Measurements from ENCODE around the gene PLEKHO1.

- TF ChIP-seq, protein P1, sequence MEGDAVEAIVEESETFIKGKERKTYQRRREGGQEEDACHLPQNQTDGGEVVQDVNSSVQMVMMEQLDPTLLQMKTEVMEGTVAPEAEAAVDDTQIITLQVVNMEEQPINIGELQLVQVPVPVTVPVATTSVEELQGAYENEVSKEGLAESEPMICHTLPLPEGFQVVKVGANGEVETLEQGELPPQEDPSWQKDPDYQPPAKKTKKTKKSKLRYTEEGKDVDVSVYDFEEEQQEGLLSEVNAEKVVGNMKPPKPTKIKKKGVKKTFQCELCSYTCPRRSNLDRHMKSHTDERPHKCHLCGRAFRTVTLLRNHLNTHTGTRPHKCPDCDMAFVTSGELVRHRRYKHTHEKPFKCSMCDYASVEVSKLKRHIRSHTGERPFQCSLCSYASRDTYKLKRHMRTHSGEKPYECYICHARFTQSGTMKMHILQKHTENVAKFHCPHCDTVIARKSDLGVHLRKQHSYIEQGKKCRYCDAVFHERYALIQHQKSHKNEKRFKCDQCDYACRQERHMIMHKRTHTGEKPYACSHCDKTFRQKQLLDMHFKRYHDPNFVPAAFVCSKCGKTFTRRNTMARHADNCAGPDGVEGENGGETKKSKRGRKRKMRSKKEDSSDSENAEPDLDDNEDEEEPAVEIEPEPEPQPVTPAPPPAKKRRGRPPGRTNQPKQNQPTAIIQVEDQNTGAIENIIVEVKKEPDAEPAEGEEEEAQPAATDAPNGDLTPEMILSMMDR (IDR thresholded peaks at IDR 0.05) = no peak
- TF ChIP-seq POLR2AphosphoS5 (IDR thresholded peaks at IDR 0.05) = peak; percentile 82 to 94
Observed at GRCh38 chr1:150151291-150152181, 1.8 kb downstream of the PLEKHO1 start.

All from esophagus muscularis mucosa (tissue), 3 donors.